Ovary (tissue), 3 donors: ENCODE data around the gene NPFFR2.

Experiments
- POLR2A ChIP-seq: fragments of 450-650 bp; IDR thresholded peaks from one replicate; pipeline ENCODE4 v1.6.1; 2017; ENCODE audit warnings: antibody characterized with exemption, mild to moderate bottlenecking, moderate library complexity
- TF ChIP-seq, protein P1 (sequence below), 3 donors: fragments of 450-650 bp in 2 of 3; fragments of 200-600 bp in 1 of 3; IDR thresholded peaks; one replicate each; pipeline versions ENCODE4 v1.5.1 to v1.8.0; 2016 to 2022; ENCODE audit warnings: antibody characterized with exemption in 3 of 3, mild to moderate bottlenecking in 1 of 3
- donor health status: DM: no; HTN: no; CAD: no.

DNA sequence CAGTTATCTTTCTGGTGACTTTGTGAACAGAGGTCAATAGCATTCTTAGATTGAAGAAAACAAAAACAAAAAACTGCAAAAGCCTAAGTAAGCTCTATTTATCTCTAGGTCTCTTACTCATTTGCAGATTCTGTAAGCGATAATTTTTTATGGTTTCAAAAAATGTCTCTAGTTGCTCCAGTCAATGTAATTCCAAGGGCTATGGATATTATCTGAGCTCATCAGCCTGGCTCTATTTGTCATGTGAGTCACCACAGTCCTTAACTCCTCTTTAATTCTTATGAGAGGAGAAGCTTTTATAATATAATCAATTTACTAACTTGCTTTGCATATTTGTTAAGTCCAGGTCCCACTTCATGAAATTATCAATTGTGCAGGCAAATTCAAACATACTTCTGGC is 79.1 kb downstream of the NPFFR2 start:
- TF ChIP-seq, protein P1, sequence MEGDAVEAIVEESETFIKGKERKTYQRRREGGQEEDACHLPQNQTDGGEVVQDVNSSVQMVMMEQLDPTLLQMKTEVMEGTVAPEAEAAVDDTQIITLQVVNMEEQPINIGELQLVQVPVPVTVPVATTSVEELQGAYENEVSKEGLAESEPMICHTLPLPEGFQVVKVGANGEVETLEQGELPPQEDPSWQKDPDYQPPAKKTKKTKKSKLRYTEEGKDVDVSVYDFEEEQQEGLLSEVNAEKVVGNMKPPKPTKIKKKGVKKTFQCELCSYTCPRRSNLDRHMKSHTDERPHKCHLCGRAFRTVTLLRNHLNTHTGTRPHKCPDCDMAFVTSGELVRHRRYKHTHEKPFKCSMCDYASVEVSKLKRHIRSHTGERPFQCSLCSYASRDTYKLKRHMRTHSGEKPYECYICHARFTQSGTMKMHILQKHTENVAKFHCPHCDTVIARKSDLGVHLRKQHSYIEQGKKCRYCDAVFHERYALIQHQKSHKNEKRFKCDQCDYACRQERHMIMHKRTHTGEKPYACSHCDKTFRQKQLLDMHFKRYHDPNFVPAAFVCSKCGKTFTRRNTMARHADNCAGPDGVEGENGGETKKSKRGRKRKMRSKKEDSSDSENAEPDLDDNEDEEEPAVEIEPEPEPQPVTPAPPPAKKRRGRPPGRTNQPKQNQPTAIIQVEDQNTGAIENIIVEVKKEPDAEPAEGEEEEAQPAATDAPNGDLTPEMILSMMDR (IDR thresholded peaks at IDR 0.05): no peak
- no peak for TF ChIP-seq POLR2A
